Subcutaneous adipose tissue (tissue), 4 donors: ENCODE data around the gene WNK2. TPM values are rescaled to one million over a fixed set of nuclear protein-coding genes. Genes with fewer than 3 reads are reported as not detected.

Experiments used
- CTCF ChIP-seq: fragments of 450-650 bp; IDR thresholded peaks from one replicate; pipeline ENCODE4 v1.5.1; 2016; ENCODE audit warnings: low read depth, mild to moderate bottlenecking, control low read depth, antibody characterized with exemption, moderate library complexity
- total RNA-seq, 4 donors: library from RNA; depleted of rRNA; stranded (reverse); fragments of >200 nt; gene quantifications; one replicate each; pipeline ENCODE4 v1.1.0, GENCODE V29; 2016

WNK2 gene
- total RNA-seq, 4 donors from 2014 or later = not detected

GRCh38 chr9:93209576-93210323 lies 25.8 kb downstream of the WNK2 start:
- no peak for TF ChIP-seq CTCF

- TF ChIP-seq CTCF = no peak
Observed at GRCh38 chr9:93210324-93210973, 26.5 kb downstream of the WNK2 start.

GRCh38 chr9:93210974-93211653 lies 27.2 kb downstream of the WNK2 start:
- TF ChIP-seq CTCF = no peak

- TF ChIP-seq CTCF = no peak
Observed at GRCh38 chr9:93211654-93212001, 27.7 kb downstream of the WNK2 start.

GRCh38 chr9:93212409-93212808 lies 28.5 kb downstream of the WNK2 start:
- no peak for TF ChIP-seq CTCF

GRCh38 chr9:93216073-93216365 lies 32.1 kb downstream of the WNK2 start:
- TF ChIP-seq CTCF = no peak

GRCh38 chr9:93217706-93218105 lies 33.8 kb downstream of the WNK2 start:
- TF ChIP-seq CTCF = no peak
